ENCODE measurements around the gene ITGB3. TPM values are rescaled to one million over a fixed set of nuclear protein-coding genes. Genes with fewer than 3 reads are reported as not detected.

ITGB3 gene
- total and polyA plus RNA-seq, 10 of the 15 experiments (the other 5 are each of a cell fraction or from before 2014, with no cell fraction given) = 0.69 to 22.8 (median 13.6) TPM

DNA sequence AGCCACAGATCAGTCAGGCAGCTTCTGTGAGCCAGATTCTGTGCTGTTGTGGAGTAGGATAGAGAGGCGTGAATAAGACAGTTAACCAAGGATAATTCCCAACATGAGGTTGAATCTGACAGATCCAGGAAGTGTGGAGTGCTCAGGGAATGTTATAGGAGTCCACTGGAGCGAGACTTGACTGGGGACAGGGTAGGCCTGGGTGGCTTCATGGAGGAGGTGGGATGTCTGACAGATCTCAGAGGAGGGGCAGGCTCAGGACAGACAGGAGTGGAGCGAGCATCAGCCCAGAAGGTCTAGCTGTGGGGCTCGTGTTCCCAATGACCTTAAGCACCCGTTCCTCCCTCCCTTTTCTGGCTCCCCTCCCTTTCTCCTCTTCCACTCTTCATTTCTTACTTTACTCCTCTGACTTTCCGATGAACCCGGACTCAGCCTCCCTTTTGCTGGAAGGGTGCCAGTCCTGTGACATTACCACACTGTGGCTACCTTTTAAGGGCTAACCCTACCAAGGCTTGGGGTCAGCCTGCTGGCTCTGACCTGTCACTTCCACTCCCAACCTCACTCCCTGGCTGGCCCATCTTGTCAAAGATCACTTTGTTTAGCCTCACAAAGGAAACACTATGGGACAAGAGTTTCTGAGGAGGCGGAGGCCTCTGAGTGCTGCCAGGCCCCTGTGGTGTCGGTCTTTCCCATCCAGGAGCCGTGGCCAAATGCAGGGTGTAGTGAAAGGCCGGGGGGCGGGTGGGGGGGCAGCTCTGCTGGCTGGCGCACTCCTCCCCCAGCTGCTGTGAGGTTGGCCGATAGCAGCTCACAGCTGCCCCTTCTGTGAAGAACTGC lies 41.6 kb downstream of the ITGB3 start (continued):
- TF ChIP-seq E2F8 (IDR thresholded peaks at IDR 0.05; ENCODE audit: low read depth, partially characterized antibody) (no peak), TCF12 (IDR thresholded peaks at IDR 0.05; ENCODE audit: low read depth, low read length) (no peak), RELA (IDR thresholded peaks at IDR 0.05; ENCODE audit: borderline replicate concordance, partially characterized antibody) (no peak), JUND (IDR thresholded peaks at IDR 0.05; ENCODE audit: low read depth, low read length) (no peak), USF2 (IDR thresholded peaks at IDR 0.05; ENCODE audit: borderline replicate concordance, low read depth, low read length) (no peak), FOS (IDR thresholded peaks at IDR 0.05; ENCODE audit: borderline replicate concordance, extremely low read depth, insufficient read length) (no peak)

GRCh38 chr17:47295874-47296255 lies 42.2 kb downstream of the ITGB3 start:
- 66% methylated on average over 6 of the region's 6 CpGs for WGBS (ENCODE audit: insufficient coverage, insufficient replicate concordance, low lambda C conversion rate, missing lambda C conversion rate)
- H3K27me3 ChIP-seq (replicated peaks in 1 of 2; ENCODE audit: control insufficient read depth in 2 of 2, insufficient read depth in 2 of 2, low read length in 1 of 2) = no peaks in the 10 kb centered on the region
- in situ Hi-C loops (cut with MboI) = no loop called here
- ChIA-PET SMC1A (ENCODE audit: uncharacterized antibody, unreplicated experiment) (interaction anchor here (0.6 to 1.3 kb wide), 4 partner anchors 9 to 76 kb away, joined by 3 to 5 read pairs (median 3); no protein-coding TSS in a partner anchor), CTCF (interaction anchor here (1.0 to 1.4 kb wide), 2 partner anchors 8 to 9 kb away, joined by 4 to 7 read pairs; no protein-coding TSS in a partner anchor), RAD21 (ENCODE audit: unreplicated experiment) (interaction anchor here (1.8 kb wide), 1 partner anchor 8 kb away, joined by 9 read pairs; no protein-coding TSS in a partner anchor), POLR2A (no interaction called here)
- H3K9ac ChIP-seq (ENCODE audit: control insufficient read depth, insufficient read depth, low read length) = no peak overlapping the region
- no peak overlapping the region for H3K4me2 ChIP-seq (ENCODE audit: control insufficient read depth, insufficient read depth)
- H2AFZ ChIP-seq (ENCODE audit: control insufficient read depth, low read depth, low read length) = no peak overlapping the region
- intact Hi-C loops (cut with micrococcal nuclease; ENCODE audit: unreplicated experiment) = no loop called here
- FAIRE-seq (no peak), ATAC-seq (no peak), DNase-seq (ENCODE audit: low read depth, low spot score) (no peak)
- no peaks in the 10 kb centered on the region for H3K9me3 ChIP-seq (replicated peaks; ENCODE audit: control insufficient read depth, insufficient read depth, low read length)
- H4K20me1 ChIP-seq (ENCODE audit: control insufficient read depth, insufficient read depth) = no peaks in the 10 kb centered on the region
- no TSS peak for BruUV-seq (replicated peaks)
- H3K27ac ChIP-seq (ENCODE audit: control insufficient read depth, insufficient read depth) = no peak overlapping the region
- H3K4me3 ChIP-seq = no peak overlapping the region
- no peaks in the 10 kb centered on the region for H3K4me1 ChIP-seq (ENCODE audit: control insufficient read depth, insufficient read depth, low read length)
- H3K79me2 ChIP-seq (ENCODE audit: control insufficient read depth, insufficient read depth, low read length) = no peaks in the 10 kb centered on the region
- peaks cover 0 to 2% of the 10 kb centered on the region in 2 experiments; a peak in 2 of 4 replicates for H3K36me3 ChIP-seq (ENCODE audit: control insufficient read depth in 2 of 2, insufficient read depth in 2 of 2, low read length in 1 of 2)
- TF ChIP-seq CHD1 (IDR thresholded peaks at IDR 0.05; ENCODE audit: low read depth, low read length) (no peak), SUZ12 (IDR thresholded peaks at IDR 0.05; ENCODE audit: unreplicated experiment) (no peak), STAT3 (IDR thresholded peaks at IDR 0.05; ENCODE audit: low read depth, low read length) (no peak), MEF2B (IDR thresholded peaks at IDR 0.05; ENCODE audit: partially characterized antibody, poor library complexity, severe bottlenecking) (no peak), PRDM15 (CRISPR knock-in tag; IDR thresholded peaks at IDR 0.05) (no peak), PKNOX1 (IDR thresholded peaks at IDR 0.05) (no peak)
